Measurements from ENCODE around the gene RCAN1.

The RCAN1 gene

DNA sequence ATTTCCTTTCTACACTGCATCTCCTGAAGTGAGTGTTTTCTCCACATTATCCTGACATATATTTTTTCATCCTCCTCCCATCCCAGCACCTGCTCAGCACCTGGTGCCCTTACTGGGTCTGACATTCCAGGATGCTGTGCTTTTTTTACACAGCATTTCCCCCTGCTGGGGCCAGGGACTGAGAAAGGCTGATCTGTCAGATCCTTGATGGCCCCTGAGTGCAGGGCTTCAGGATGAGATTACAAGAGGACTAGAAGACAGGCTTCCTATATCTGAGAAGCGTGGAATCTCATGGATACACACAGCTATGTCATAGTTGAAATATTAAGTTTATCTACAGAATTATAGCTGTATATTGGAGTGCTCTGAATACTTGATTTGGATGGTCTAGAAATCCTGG lies 24.4 kb downstream of the RCAN1 start:
- TF ChIP-seq, protein P1, sequence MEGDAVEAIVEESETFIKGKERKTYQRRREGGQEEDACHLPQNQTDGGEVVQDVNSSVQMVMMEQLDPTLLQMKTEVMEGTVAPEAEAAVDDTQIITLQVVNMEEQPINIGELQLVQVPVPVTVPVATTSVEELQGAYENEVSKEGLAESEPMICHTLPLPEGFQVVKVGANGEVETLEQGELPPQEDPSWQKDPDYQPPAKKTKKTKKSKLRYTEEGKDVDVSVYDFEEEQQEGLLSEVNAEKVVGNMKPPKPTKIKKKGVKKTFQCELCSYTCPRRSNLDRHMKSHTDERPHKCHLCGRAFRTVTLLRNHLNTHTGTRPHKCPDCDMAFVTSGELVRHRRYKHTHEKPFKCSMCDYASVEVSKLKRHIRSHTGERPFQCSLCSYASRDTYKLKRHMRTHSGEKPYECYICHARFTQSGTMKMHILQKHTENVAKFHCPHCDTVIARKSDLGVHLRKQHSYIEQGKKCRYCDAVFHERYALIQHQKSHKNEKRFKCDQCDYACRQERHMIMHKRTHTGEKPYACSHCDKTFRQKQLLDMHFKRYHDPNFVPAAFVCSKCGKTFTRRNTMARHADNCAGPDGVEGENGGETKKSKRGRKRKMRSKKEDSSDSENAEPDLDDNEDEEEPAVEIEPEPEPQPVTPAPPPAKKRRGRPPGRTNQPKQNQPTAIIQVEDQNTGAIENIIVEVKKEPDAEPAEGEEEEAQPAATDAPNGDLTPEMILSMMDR (IDR thresholded peaks at IDR 0.05) = no peak
- TF ChIP-seq ZFX (IDR thresholded peaks at IDR 0.05; ENCODE audit: borderline replicate concordance) = no peak
- no peak overlapping the region for H3K27ac ChIP-seq

DNA sequence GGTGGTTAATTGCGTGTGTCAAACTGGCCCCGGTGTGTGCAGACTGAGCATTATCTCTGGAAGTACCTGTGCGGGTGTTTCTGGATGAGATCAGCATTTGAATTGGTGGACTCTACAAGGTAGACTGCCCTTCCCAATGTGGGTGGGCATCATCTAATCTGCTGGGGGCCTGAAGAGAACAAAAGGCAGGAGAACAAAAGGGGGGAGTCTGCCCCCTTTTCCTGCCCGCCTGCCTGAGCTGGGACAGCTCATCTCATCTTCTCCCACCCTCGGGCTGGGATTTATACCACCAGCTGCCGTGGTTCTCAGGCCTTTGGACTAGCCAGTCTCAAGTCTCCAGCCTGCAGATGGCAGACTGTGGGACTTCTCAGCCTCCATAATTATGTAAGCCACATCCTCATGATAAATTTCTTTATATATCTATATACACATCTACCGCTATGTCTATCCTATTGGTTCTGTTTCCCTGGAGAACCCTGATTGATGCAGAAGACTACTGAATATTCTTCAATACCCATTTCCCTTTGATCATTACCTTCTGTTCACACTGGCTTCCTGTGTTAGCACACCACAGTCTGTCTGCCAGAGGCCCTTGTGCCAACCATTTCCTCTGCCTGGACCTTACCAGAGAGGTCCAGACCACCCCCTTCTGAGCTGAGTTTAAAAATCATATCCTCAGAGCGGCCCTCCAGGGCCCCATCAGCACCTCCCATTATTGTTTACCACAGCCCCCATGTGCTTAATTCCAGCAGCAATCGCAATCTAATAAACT lies 25.2 kb downstream of the RCAN1 start:
- no peak for TF ChIP-seq ZFX (IDR thresholded peaks at IDR 0.05; ENCODE audit: borderline replicate concordance)
- TF ChIP-seq, protein P1 (IDR thresholded peaks at IDR 0.05) = no peak
- H3K27ac ChIP-seq = no peak overlapping the region

DNA sequence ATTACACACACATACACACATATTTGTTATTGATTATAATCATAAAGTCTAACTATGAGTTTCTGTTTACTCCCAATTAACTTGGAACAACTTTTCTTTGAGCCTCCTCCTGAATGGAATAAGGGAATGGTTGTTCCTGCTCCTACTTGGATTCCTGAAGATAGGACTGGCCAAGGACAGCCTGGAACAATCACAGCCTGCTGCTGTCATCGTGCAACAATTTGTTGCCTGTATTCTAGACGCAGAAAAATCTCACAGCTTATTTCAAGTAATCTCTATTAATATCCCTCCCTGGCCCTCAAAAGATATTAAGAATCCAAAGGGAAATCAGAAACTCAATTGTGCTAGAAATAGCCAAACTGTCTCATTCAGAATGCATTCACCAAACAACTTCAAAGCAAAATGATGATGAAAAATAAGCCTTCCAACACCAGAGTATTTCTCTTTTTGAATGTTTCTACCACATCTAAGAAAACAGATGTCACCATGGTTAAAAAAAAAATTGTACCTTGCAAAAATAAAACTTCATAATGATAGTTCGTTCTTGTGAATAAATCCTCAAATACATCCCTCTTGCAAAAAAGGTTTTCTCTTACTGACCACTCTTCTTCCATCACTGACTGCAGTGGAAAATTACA lies 30.9 kb downstream of the RCAN1 start:
- TF ChIP-seq, protein P1 (IDR thresholded peaks at IDR 0.05) = no peak
- TF ChIP-seq ZFX (IDR thresholded peaks at IDR 0.05; ENCODE audit: borderline replicate concordance) = no peak
- H3K27ac ChIP-seq = no peak overlapping the region

DNA sequence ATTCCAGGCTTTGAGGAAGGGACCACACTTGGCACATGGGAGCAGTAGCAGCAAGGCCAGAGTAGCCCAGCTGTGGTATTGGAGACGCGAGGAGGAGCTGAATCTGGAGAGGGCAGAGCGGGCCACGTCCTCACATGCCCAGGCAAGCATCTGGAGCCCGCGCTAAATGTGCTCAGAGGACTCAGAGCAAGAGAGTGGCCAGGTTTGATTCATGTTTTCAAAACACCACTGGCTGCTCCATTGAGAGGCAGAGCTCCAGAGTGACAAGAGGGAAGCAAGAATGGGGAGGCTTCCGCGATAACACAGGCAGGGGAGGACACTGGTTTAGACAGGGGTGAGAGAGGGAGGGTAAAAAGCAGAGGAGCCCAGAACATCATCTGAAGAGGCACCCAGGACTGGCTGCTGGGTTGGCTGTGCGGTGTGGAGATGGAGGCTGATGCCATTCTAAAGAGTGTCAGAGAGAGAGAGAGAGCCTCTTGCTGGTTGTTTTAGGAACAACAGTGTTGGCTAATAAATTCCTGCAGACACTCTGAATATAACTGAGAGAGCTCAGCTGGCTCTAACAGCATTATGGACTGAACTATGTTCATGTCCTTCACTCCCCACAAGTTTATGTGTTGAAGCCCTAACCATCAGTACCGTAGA lies 32.3 kb downstream of the RCAN1 start:
- no peak for TF ChIP-seq ZFX (IDR thresholded peaks at IDR 0.05; ENCODE audit: borderline replicate concordance)
- TF ChIP-seq, protein P1 (IDR thresholded peaks at IDR 0.05) = no peak
- no peak overlapping the region for H3K27ac ChIP-seq

DNA sequence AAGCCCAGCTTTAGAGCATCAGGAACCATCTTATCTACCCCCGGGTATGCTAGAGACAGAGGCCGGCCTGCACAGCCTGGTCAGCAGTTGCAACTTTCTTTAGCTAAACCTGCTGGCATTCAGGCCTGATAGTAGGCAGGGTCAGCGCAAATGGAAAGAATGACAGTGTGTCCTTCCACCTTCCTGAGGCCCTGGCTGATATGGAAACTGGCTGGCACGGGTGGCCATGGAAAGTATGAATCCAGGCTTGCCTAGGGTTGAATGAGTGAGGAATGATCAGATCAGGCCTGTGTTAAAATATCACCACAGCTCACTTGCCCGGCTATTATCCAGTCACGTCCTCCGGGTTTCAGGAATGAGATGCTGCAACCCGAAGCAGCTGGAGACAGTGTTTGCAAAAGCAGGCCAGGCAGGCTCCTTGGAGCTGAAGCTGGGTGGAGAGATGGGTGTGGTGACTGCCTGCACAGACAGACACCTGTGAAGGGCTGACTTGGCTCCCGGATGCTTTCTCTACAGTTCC lies 34.7 kb downstream of the RCAN1 start:
- H3K27ac ChIP-seq = no peak overlapping the region
- no peak for TF ChIP-seq ZFX (IDR thresholded peaks at IDR 0.05; ENCODE audit: borderline replicate concordance)
- TF ChIP-seq, protein P1 (IDR thresholded peaks at IDR 0.05) = no peak

DNA sequence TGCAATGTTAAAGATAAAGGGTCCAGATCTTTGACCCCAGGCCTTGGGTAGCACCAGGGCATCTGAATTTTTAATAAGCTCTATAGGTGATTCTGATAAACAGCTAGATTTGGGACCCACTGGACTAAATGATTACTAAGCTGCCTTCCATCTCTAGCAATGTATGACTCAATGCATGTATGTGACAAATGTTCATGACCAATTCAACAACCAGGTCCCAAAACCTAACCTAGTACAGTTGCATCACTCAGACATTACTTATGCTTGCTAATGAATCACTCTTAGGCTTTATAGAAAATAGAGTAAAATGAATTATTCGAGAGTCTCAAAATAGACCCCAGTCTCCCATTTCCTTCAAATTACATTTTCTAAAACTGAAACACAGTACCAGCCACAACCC lies 35.5 kb downstream of the RCAN1 start:
- H3K27ac ChIP-seq = no peak overlapping the region
- TF ChIP-seq, protein P1 (IDR thresholded peaks at IDR 0.05) = no peak
- TF ChIP-seq ZFX (IDR thresholded peaks at IDR 0.05; ENCODE audit: borderline replicate concordance) = no peak
